Measurements from ENCODE around the gene KDM4D. TPM values are rescaled to one million over a fixed set of nuclear protein-coding genes. Genes with fewer than 3 reads are reported as not detected.

Gene KDM4D
- total and polyA plus RNA-seq, 2 of the 8 experiments (the other 6 are each of a cell fraction or from before 2014, with no cell fraction given) = 1.5 to 4.5 TPM

GRCh38 chr11:94928117-94928990, 45.2 kb upstream of the KDM4D start:
- H4K8ac ChIP-seq (ENCODE audit: extremely low read depth, insufficient read depth, low read length) = no peak overlapping the region
- no peak overlapping the region for H2BK5ac ChIP-seq (ENCODE audit: low read depth, low read length)
- no peak overlapping the region for H3K4me2 ChIP-seq (ENCODE audit: insufficient read depth in 1 of 2, low read depth in 2 of 2, low read length in 2 of 2)
- H3K27me3 ChIP-seq (replicated peaks in 1 of 4; ENCODE audit: control insufficient read depth in 3 of 4, extremely low read depth in 1 of 4, insufficient read depth in 3 of 4, low read length in 3 of 4) = no peaks in the 10 kb centered on the region
- H2AK5ac ChIP-seq (ENCODE audit: low read depth, low read length) = no peak overlapping the region
- CTCF ChIA-PET (ENCODE audit: partially characterized antibody) = interaction anchor here (0.6 to 2.3 kb wide), 6 partner anchors 17 to 409 kb away, joined by 3 to 7 read pairs (median 3); no protein-coding TSS in a partner anchor
- H3K23me2 ChIP-seq (ENCODE audit: low read depth, low read length) = no peaks in the 10 kb centered on the region
- H3K27ac ChIP-seq (ENCODE audit: low read depth, low read length) = no peak overlapping the region
- no peak overlapping the region for H3K9ac ChIP-seq (replicated peaks in 1 of 4; ENCODE audit: extremely low read depth in 1 of 4, low read depth in 3 of 4, low read length in 3 of 4)
- no peaks in the 10 kb centered on the region for H3K9me3 ChIP-seq (ENCODE audit: insufficient read depth in 2 of 2, low read depth in 1 of 2, low read length in 1 of 2)
- POLR2A ChIA-PET (ENCODE audit: partially characterized antibody) = interaction anchor here (0.9 kb wide), 1 partner anchor 41 kb away, joined by 3 read pairs; no protein-coding TSS in a partner anchor
- no peak overlapping the region for H2BK20ac ChIP-seq (ENCODE audit: low read length)
- no peak overlapping the region for H3K4ac ChIP-seq (replicated peaks; ENCODE audit: insufficient read length, low read depth, low read length)
- H3K36me3 ChIP-seq (ENCODE audit: control insufficient read depth in 2 of 4, insufficient read depth in 4 of 4, low read length in 3 of 4) = no peaks in the 10 kb centered on the region
- H3K4me3 ChIP-seq (ENCODE audit: extremely low read depth in 1 of 4, insufficient read depth in 2 of 4, low read depth in 3 of 4, low read length in 4 of 4) = no peak overlapping the region
- H3K23ac ChIP-seq (ENCODE audit: insufficient read length) = no peak overlapping the region
- no peak overlapping the region for H3K14ac ChIP-seq (ENCODE audit: insufficient read length)
- no peak overlapping the region for H3K56ac ChIP-seq (replicated peaks; ENCODE audit: insufficient read length, low read depth, low read length)
- no peaks in the 10 kb centered on the region for H3K79me1 ChIP-seq (ENCODE audit: low read depth, low read length)
- TF ChIP-seq SUZ12 (IDR thresholded peaks at IDR 0.05; ENCODE audit: low read length) (no peak), CHD1 (IDR thresholded peaks at IDR 0.05; ENCODE audit: low read depth, low read length) (no peak), CTBP2 (IDR thresholded peaks at IDR 0.05; ENCODE audit: borderline replicate concordance, insufficient read depth, insufficient read length, low read length) (no peak), TAF1 (IDR thresholded peaks at IDR 0.05; ENCODE audit: low read depth, low read length) (no peak)
- no peak for DNase-seq (ENCODE audit: low read depth in 1 of 2, low spot score in 2 of 2)
- no peak overlapping the region for H2AFZ ChIP-seq (ENCODE audit: low read length)
- H3K4me1 ChIP-seq (replicated peaks in 1 of 4; ENCODE audit: control insufficient read depth in 3 of 4, insufficient read depth in 4 of 4, low read length in 3 of 4) = no peaks in the 10 kb centered on the region
- no peak overlapping the region for H2BK15ac ChIP-seq (ENCODE audit: low read length)
- no peak overlapping the region for H2BK12ac ChIP-seq (ENCODE audit: low read depth, low read length)
- no peak overlapping the region for H3K18ac ChIP-seq (ENCODE audit: extremely low read depth, low read length)
- H2BK120ac ChIP-seq (replicated peaks; ENCODE audit: low read depth, low read length) = no peak overlapping the region
- H4K20me1 ChIP-seq (replicated peaks in 1 of 2; ENCODE audit: control insufficient read depth in 1 of 2, insufficient read depth in 2 of 2, low read length in 2 of 2) = no peaks in the 10 kb centered on the region
- WGBS, 2 experiments (ENCODE audit: extremely low coverage in 1 of 2, insufficient coverage in 1 of 2, insufficient read length in 1 of 2, insufficient replicate concordance in 2 of 2, low coverage in 1 of 2, low lambda C conversion rate in 2 of 2, missing lambda C conversion rate in 1 of 2) = 95% methylated on average over 1 of the region's 1 CpG; no CpG with 5 or more reads in 1 of the 2 experiments
- H4K5ac ChIP-seq (ENCODE audit: insufficient read length, low read depth, low read length) = no peak overlapping the region
- FAIRE-seq = no peak
- no peak overlapping the region for H4K91ac ChIP-seq (replicated peaks; ENCODE audit: insufficient read length, low read length)
- H3K79me2 ChIP-seq (ENCODE audit: control insufficient read depth in 1 of 2, insufficient read depth in 2 of 2, low read length in 2 of 2) = no peaks in the 10 kb centered on the region

Data from H1 (cell line).